NT2/D1 (cell line): ENCODE measurements around the gene PDZD4.

Experiments
- YY1 ChIP-seq: IDR thresholded peaks from 2 replicates; pipeline ENCODE4 v1.6.1; 2011; ENCODE audit not compliant: insufficient read length, insufficient read depth
- ZNF274 ChIP-seq: IDR thresholded peaks from 2 replicates; pipeline ENCODE4 v1.6.1; 2011; ENCODE audit warnings: mild to moderate bottlenecking, low read depth, low read length

DNA sequence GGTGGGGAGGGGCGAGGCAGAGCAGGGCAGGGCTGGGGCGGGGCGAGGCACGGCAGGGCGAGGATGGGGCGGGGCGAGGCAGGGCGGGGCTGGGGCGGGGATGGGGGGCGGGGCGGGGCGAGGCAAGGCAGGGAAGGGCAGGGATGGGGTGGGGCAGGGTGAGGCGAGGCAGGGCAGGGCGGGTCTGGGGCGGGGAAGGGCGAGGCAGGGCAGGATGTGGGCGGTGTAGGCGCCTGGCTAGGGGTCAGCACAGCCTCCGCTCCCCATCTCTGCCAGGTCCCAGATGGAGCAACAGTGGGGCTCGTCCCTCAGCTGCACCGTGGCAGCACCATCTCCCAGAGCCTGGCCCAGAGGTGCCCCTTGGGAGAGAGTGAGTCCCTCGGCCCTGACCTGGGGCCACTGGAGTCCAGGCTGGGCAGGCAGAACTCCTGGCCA, 53.7 kb downstream of the PDZD4 start:
- TF ChIP-seq YY1 (no peak), ZNF274 (no peak)
